Measurements from ENCODE around the gene PLCL2. TPM values are rescaled to one million over a fixed set of nuclear protein-coding genes. Genes with fewer than 3 reads are reported as not detected.
A peak's percentile ranks its signal among the peaks of the same experiment; 100 is the strongest.

The PLCL2 gene
- total and polyA plus RNA-seq, 10 of the 15 experiments (the other 5 are each of a cell fraction or from before 2014, with no cell fraction given): 7.5 to 37.3 (median 21.7) TPM

DNA sequence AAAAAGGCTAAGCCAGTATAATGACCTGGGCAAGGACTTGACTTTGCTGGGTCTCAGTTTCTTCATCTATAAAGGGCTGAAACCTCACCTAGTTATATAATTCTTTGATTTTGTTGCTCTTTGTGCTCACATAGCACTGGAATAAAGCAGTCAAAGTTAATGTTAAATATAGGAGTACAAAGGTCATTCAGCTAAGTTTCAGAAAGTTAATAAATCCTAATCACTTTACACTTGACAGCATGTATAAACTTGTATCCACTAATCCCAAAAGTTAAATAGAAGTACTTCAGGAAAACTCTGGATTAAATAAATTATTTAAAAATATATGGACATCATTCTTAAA lies 33.9 kb downstream of the PLCL2 start:
- CTCF ChIA-PET: interaction anchor here (0.8 to 5.7 kb wide), 7 partner anchors 9 to 107 kb away, joined by 3 to 52 read pairs (median 3); no protein-coding TSS in a partner anchor
- H3K79me2 ChIP-seq (ENCODE audit: control insufficient read depth, insufficient read depth, low read length): peaks cover 93% of the 10 kb centered on the region
- no peak overlapping the region for H3K4me3 ChIP-seq
- no peak overlapping the region for H3K4me2 ChIP-seq (ENCODE audit: control insufficient read depth, insufficient read depth)
- H2AFZ ChIP-seq (ENCODE audit: control insufficient read depth, low read depth, low read length): no peak overlapping the region
- peaks cover 27% of the 10 kb centered on the region for H3K4me1 ChIP-seq (ENCODE audit: control insufficient read depth, insufficient read depth, low read length)
- H3K27me3 ChIP-seq (replicated peaks in 1 of 2; ENCODE audit: control insufficient read depth in 2 of 2, insufficient read depth in 2 of 2, low read length in 1 of 2): no peaks in the 10 kb centered on the region
- H3K9me3 ChIP-seq (replicated peaks; ENCODE audit: control insufficient read depth, insufficient read depth, low read length): peaks cover 5% of the 10 kb centered on the region
- RAD21 ChIA-PET (ENCODE audit: unreplicated experiment): interaction anchor here (0.9 to 6.1 kb wide), 9 partner anchors 9 to 107 kb away, joined by 3 to 40 read pairs (median 5); partner anchors contain the start of gene PLCL2
- no peak for FAIRE-seq
- no peak overlapping the region for H3K27ac ChIP-seq (ENCODE audit: control insufficient read depth, insufficient read depth)
- DNase-seq (ENCODE audit: low read depth, low spot score): no peak
- no peaks in the 10 kb centered on the region for H3K36me3 ChIP-seq (ENCODE audit: control insufficient read depth in 2 of 2, insufficient read depth in 2 of 2, low read length in 1 of 2)
- SMC1A ChIA-PET (ENCODE audit: uncharacterized antibody, unreplicated experiment): interaction anchor here (0.8 to 7.3 kb wide), 13 partner anchors 8 to 315 kb away, joined by 3 to 51 read pairs (median 6); no protein-coding TSS in a partner anchor
- no peak overlapping the region for H3K9ac ChIP-seq (ENCODE audit: control insufficient read depth, insufficient read depth, low read length)
- TF ChIP-seq SMARCA5 (IDR thresholded peaks at IDR 0.05) (0 out of 2 replicates have a peak, but pooled peaks have one; percentile 24), ZNF592 (IDR thresholded peaks at IDR 0.05) (no peak), FOXK2 (IDR thresholded peaks at IDR 0.05) (no peak), REST (IDR thresholded peaks at IDR 0.05; ENCODE audit: low read depth, low read length) (no peak), ZNF207 (IDR thresholded peaks at IDR 0.05; ENCODE audit: borderline replicate concordance) (no peak)
- TF ChIP-seq, protein P1, sequence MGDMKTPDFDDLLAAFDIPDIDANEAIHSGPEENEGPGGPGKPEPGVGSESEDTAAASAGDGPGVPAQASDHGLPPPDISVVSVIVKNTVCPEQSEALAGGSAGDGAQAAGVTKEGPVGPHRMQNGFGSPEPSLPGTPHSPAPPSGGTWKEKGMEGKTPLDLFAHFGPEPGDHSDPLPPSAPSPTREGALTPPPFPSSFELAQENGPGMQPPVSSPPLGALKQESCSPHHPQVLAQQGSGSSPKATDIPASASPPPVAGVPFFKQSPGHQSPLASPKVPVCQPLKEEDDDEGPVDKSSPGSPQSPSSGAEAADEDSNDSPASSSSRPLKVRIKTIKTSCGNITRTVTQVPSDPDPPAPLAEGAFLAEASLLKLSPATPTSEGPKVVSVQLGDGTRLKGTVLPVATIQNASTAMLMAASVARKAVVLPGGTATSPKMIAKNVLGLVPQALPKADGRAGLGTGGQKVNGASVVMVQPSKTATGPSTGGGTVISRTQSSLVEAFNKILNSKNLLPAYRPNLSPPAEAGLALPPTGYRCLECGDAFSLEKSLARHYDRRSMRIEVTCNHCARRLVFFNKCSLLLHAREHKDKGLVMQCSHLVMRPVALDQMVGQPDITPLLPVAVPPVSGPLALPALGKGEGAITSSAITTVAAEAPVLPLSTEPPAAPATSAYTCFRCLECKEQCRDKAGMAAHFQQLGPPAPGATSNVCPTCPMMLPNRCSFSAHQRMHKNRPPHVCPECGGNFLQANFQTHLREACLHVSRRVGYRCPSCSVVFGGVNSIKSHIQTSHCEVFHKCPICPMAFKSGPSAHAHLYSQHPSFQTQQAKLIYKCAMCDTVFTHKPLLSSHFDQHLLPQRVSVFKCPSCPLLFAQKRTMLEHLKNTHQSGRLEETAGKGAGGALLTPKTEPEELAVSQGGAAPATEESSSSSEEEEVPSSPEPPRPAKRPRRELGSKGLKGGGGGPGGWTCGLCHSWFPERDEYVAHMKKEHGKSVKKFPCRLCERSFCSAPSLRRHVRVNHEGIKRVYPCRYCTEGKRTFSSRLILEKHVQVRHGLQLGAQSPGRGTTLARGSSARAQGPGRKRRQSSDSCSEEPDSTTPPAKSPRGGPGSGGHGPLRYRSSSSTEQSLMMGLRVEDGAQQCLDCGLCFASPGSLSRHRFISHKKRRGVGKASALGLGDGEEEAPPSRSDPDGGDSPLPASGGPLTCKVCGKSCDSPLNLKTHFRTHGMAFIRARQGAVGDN (IDR thresholded peaks at IDR 0.05): 0 out of 2 replicates have a peak, but pooled peaks have one; percentile 6
- BruUV-seq (replicated peaks): no TSS peak
- ATAC-seq: peak; percentile 36; the same call in 2 of the 3 replicates
- H4K20me1 ChIP-seq (ENCODE audit: control insufficient read depth, insufficient read depth): no peaks in the 10 kb centered on the region
- in situ Hi-C loops (cut with MboI): loop anchor here (25.0 kb wide), 1 partner anchor 1556 kb away; no protein-coding TSS in a partner anchor
- intact Hi-C loops (cut with micrococcal nuclease; ENCODE audit: unreplicated experiment): no loop called here
- POLR2A ChIA-PET: interaction anchor here (1.1 to 2.3 kb wide), 3 partner anchors 10 to 110 kb away, joined by 3 to 12 read pairs (median 5); no protein-coding TSS in a partner anchor

Data from GM12878 (cell line).